T-helper 1 cell treated with Interleukin-12 subunit alpha and Interleukin-12 subunit beta and Interleukin-4 antibody, amounts not matched to agents 30 ng/mL and 1 ng/mL, for 36 hours (primary cell): ENCODE measurements around the gene GADD45A. TPM values are rescaled to one million over a fixed set of nuclear protein-coding genes. Genes with fewer than 3 reads are reported as not detected.

Experiments used
- intact Hi-C: fragments of 100-400 bp; cut with micrococcal nuclease; formaldehyde crosslinking; loops from one replicate; pipeline ENCODE4 v1.15.1; 2024
- total RNA-seq: library from RNA; stranded (reverse); gene quantifications from 2 replicates; pipeline ENCODE4 v1.2.3, GENCODE V29; 2022

GADD45A gene
- total RNA-seq, 1 donor from 2014 or later, result 29.5 TPM

- intact Hi-C loops, result no loop called here
Observed at GRCh38 chr1:67668660-67669059, 16.3 kb upstream of the GADD45A start.

- intact Hi-C loops, result loop anchor here (2.0 kb wide), 1 partner anchor 450 kb away; no protein-coding TSS in a partner anchor
Observed at GRCh38 chr1:67672260-67672803, 12.7 kb upstream of the GADD45A start.

- intact Hi-C loops, result loop anchor here (1.0 to 2.0 kb wide), 2 partner anchors 12 to 451 kb away; partner anchors contain the start of gene GADD45A
Observed at GRCh38 chr1:67673468-67674201, 11.4 kb upstream of the GADD45A start.

GRCh38 chr1:67674260-67675011, 10.6 kb upstream of the GADD45A start:
- intact Hi-C loops, result loop anchor here (1.0 kb wide), 1 partner anchor 11 kb away; the partner anchor contains the start of gene GADD45A

- intact Hi-C loops, result no loop called here
Observed at GRCh38 chr1:67675800-67676199, 9.2 kb upstream of the GADD45A start.

GRCh38 chr1:67676287-67676686, 8.7 kb upstream of the GADD45A start:
- intact Hi-C loops, result no loop called here

GRCh38 chr1:67676946-67677345, 8.1 kb upstream of the GADD45A start:
- intact Hi-C loops, result no loop called here

GRCh38 chr1:67677408-67677807, 7.6 kb upstream of the GADD45A start:
- intact Hi-C loops, result no loop called here

GRCh38 chr1:67677930-67678329, 7.1 kb upstream of the GADD45A start:
- intact Hi-C loops, result no loop called here

GRCh38 chr1:67679691-67680090, 5.3 kb upstream of the GADD45A start:
- intact Hi-C loops, result loop anchor here (5.0 to 10.0 kb wide), 7 partner anchors 345 to 1865 kb away; no protein-coding TSS in a partner anchor

- intact Hi-C loops, result loop anchor here (5.0 to 10.0 kb wide), 7 partner anchors 346 to 1866 kb away; no protein-coding TSS in a partner anchor
Observed at GRCh38 chr1:67680486-67680885, 4.5 kb upstream of the GADD45A start.

- intact Hi-C loops, result loop anchor here (5.0 to 10.0 kb wide), 7 partner anchors 348 to 1868 kb away; no protein-coding TSS in a partner anchor
Observed at GRCh38 chr1:67682659-67683197, 2.3 kb upstream of the GADD45A start.

- intact Hi-C loops, result loop anchor here (5.0 to 10.0 kb wide), 7 partner anchors 349 to 1869 kb away; no protein-coding TSS in a partner anchor
Observed at GRCh38 chr1:67683316-67683715, 1.7 kb upstream of the GADD45A start.

- intact Hi-C loops, result loop anchor here (1.0 to 10.0 kb wide), 9 partner anchors 349 to 1869 kb away; partner anchors contain the start of gene DEPDC1
Observed at GRCh38 chr1:67683766-67684525, 1.1 kb upstream of the GADD45A start.

- intact Hi-C loops, result loop anchor here (1.0 to 10.0 kb wide), 16 partner anchors 10 to 1870 kb away; partner anchors contain the start of genes DEPDC1 and SERBP1
Observed at GRCh38 chr1:67684526-67685066, 405 bp upstream of the GADD45A start.

- intact Hi-C loops, result loop anchor here (1.0 to 10.0 kb wide), 16 partner anchors 11 to 1871 kb away; partner anchors contain the start of genes DEPDC1 and SERBP1
Observed at GRCh38 chr1:67685558-67686266, 711 bp downstream of the GADD45A start.

- intact Hi-C loops, result loop anchor here (1.0 to 10.0 kb wide), 10 partner anchors 125 to 1872 kb away; no protein-coding TSS in a partner anchor
Observed at GRCh38 chr1:67686267-67687197, 1.5 kb downstream of the GADD45A start.

- intact Hi-C loops, result loop anchor here (5.0 to 10.0 kb wide), 8 partner anchors 140 to 1872 kb away; no protein-coding TSS in a partner anchor
Observed at GRCh38 chr1:67687198-67687545, 2.2 kb downstream of the GADD45A start.
